Middle frontal gyrus (tissue), 1 donor: ENCODE results near the gene TMEM234.
"Not testable (repeated sequence)": the region's sequence is repeated elsewhere in the genome, so short reads cannot be mapped to it uniquely, and the experiment has no call there.

Experiments
- DNase-seq: peaks from one replicate; pipeline ENCODE4 v3.0.0-alpha.2; 2015; ENCODE audit warnings: low spot score; ENCODE audit errors: extremely low spot score

Gene TMEM234

DNA sequence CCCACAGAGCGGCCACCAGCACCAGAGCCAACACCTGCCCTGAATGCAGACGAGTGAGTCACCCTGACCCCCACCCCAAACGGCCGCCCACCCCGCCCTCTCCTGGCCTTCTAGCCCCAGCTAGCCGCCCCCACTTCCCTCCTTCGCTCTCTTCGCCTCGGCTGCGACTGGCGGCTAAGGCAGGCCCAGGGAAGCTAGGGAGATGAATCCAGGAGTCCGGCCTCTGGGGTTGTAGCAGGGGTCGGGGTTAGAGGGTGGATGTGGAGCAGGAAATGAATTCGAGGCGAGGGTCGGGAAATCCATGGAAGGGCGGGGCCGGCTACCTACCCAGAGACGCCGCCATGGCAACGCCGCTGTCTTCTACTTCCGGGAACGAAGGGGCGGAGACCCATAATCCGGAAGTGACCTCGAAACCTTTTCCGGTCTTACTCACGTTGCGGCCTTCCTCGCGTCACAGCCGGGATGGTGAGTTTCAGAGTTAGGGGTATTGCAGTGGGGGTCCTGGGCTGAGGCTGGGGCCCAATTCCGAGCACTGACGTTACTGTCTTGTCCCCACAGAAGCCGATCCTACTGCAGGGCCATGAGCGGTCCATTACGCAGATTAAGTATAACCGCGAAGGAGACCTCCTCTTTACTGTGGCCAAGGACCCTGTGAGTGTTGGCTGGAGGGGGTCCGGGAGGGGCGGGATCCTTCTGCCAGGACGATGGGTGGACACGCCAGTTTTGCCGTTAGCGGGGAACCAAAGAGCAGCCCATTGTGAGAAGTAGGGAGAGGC lies at the start of gene TMEM234, which contains the start of gene EIF3I:
Gene TMEM234 (minus strand): TSS at position 374 of the 776 bp plus-strand sequence. CDS start 31 bp downstream, at position 343.
Gene EIF3I (plus strand): TSS at position 428 of the 776 bp plus-strand sequence. CDS start 35 bp downstream, at position 463.
- DNase-seq = peak; percentile 87

DNA sequence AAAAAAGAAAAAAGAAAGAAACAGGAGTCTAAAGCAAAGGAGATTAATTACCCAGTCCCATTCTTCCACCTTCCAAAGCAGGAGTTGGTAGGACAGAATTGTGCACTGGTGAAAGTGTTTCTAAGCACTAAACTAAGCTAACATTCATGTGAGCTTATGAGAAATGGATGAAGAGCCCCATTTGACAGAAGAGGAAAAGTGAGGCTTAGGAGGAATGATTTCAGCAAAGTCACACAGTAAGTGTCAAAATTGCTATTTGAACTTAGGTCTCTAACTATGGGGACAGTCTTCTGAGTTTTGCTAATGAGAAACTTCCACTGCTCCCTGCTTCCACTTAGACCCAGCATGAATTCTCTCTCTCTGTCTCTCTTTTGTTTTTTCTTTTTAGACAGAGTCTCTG lies 47.6 kb upstream of the TMEM234 start:
- no peak for DNase-seq

DNA sequence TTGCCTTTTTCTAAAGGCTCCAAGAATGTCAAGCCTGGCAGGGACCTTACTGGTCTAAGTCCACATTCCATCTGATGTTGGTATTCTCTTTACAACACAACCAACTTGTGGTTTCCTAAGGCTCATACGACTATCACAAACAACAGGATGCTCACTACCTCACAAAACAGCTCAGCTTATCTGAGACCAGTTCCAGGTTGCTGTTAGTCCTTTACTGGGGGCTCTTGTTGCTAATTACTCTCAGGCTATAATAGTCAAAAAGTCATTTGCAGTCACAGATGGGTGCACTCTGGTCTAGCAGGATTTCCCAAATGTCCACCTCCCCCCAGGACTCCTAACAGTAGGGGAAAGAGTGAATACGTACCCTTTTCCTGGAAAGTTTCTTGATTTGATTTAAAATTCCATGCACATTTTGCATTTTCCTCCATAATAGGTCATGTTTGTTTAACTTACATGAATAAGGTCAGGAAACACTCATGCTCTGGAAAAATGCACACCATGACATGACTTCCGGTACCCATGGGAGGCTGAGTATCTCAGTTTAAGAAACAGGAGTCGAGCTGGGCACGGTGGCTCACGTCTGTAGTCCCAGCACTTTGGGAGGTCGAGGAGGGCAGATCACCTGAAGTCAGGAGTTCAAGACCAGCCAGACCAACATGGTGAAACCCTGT lies 44.9 kb upstream of the TMEM234 start:
- no peak for DNase-seq

DNA sequence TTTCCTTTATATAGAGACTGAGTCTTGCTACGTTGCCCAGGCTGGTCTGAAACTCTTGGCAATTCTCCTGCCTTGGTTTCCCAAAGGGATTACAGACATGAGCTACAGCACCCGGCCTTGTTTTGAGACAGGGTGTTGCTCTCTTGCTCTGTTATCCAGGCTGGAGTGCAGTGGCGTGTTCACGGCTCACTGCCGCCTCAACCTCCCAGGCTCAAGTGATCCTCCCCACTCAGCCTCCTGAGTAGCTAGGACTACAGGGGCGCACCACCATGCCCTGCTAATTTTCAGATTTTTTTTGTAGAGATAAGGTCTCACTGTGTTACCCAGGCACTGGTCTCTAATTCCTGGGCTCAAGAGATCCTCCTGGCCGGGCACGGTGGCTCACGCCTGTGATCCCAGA lies 43.7 kb upstream of the TMEM234 start:
- no peak for DNase-seq

DNA sequence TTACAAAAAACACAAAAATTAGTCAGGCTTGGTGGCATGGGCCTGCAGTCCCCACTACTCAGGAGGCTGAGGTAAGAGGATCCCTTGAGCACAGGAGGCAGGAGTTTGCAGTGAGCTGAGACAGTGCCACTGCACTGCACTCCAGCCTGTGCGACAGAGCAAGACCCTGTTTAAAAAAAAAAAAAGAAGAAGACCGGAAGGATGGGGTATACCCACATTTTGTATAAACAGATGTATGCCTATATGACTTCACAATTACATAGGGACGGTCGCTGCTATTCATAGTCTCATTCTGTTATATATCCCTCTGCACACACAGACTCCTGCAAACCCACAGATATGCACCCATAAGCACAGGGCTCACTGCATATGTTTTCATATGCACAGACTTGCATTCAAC lies 41.6 kb upstream of the TMEM234 start:
- no peak for DNase-seq

DNA sequence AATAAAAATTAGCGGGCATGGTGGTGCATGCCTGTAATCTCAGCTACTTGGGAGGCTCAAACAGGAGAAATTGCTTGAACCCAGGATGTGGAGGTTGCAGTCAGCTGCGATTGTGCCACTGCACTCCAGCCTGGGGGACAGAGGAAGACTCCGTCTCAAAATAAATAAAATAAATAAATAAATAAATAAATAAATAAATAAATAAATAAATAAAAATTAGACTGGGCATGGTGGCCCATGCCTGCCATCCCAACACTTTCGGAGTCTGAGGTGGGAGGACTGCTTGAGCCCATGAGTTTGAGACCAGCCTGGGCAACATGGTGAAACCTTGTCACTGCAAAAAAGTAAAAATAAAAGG lies 41.1 kb upstream of the TMEM234 start:
- DNase-seq = not testable (repeated sequence)

DNA sequence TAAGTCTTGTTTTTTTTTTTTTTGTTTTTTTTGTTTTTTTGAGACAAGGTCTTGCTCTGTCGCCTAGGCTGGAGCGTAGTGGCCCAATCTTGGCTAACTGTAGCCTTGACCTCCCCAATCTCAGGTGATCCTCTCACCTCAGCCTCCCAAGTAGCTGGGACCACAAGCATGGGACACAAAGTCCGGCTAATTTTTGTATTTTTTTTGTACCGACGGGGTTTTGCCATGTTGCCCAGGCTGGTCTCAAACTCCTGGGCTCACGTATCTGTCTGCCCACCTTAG lies 35.0 kb upstream of the TMEM234 start:
- no peak for DNase-seq

DNA sequence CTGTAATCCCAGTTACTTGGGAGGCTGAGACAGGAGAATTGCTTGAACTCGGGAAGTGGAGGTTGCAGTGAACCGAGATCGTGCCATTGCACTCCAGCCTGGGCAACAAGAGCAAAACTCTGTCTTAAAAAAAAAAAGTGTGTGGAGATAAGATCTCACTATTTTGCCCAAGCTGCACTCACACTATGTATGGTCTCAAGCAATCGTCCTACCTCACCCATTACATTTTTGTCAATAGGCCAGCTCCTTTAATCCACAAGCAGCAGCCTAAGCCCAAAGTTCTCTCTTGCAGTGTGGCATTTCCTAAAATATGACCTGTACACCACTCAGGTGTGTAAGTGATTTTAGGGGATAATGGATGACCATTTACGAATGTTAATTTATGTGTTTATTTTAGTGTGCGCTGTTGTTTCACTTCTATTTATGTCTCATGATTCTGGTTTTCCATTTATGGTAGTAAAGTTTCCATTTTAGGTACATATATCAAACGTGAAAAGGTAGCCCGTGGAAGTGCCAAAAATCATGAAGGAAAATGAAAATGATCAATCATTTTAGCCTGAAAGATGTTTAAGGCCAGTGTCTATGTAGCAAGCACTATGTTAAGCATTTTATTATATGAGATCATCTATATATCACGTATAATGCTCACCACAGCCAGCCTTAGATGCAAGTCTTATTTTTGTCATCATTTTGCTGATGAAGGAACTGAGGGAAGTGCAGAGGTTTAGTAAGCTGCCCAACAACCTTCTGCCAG lies 34.5 kb upstream of the TMEM234 start:
- no peak for DNase-seq

DNA sequence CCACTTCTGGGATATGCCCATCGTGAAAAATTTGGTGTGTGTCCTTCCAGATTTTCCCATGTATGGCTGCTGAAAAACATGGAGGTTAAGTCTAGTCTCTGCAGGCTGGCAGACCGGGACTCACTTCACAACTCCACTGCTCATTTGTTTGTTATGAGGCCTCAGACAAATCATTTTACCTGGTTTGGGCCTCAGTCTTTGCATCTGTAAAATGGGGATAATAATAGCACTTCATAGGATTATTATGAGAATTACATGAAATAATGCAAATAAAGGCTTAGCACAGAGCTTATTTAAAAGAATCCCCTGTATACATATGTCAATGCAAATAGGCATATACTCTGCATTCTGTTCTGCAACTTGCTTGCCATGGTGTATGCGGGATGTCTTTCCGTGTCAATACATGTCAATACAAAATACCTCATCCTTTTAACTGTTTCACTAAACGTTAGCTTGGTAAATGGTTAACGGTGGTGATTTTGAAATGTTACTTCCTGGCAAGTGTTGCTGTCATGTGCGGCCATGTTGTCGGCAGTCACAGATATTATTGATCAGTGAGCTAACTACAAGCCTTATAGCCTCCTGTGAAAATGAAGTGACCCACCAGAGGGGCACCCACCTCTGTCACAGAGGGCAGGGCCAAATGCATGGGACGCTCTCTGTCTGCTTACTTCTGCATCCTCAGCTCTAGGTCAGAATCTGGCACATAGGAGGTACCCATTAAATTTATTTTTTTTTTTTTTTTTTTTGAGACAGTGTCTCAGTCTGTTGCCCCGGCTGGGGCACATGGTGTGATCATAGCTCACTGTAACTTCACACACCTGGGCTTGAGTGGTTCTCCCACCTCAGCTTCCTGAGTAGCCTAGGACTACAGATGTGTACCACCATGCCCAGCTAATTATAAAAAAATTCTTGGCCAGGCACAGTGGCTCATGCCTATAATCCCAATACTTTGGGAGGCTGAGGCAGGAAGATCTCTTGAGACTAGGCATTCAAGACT lies 33.2 kb upstream of the TMEM234 start:
- DNase-seq = no peak

DNA sequence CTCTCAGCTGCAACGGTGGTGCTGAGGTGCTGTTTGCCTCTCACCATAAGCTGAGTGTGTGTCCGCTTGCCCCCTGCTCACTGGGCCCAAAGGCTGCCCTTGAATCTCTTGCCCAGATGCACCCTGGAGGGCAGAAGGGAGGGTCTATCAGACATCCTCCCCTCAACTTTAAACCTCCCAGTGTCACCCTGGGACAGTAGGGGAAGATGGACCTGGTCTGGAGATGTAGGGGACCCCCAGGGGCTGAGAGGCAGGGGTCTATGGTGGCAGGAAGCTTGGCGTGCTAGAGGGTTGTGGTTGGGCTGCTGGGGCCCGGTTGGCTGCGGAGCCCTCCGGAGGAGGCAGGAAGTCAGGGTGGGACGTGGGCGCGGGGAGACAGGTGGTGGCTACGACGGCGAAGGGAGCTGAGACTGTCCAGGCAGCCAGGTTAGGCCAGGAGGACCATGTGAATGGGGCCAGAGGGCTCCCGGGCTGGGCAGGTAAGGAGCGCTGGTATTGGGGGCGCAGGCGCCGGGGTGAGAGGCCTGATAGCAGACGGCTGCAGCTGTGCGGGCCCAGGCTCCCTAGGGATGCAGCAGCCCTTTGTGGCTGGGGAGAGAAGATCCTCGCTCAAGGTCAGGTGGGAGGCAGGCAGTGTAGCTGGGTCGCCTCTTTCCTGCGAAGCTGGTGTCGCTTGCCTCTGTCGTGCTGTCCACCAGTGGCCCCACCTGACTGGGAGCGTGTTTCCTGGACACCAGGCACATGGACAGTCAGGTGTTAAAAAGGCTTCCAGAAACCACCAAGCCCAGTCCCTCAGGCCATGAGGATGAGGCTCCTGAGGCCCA lies 29.0 kb upstream of the TMEM234 start, which contains the start of gene LCK:
Gene LCK (plus strand): TSS at position 373 of the 824 bp plus-strand sequence. CDS start 23,065 bp downstream, outside the sequence.
- DNase-seq = no peak

DNA sequence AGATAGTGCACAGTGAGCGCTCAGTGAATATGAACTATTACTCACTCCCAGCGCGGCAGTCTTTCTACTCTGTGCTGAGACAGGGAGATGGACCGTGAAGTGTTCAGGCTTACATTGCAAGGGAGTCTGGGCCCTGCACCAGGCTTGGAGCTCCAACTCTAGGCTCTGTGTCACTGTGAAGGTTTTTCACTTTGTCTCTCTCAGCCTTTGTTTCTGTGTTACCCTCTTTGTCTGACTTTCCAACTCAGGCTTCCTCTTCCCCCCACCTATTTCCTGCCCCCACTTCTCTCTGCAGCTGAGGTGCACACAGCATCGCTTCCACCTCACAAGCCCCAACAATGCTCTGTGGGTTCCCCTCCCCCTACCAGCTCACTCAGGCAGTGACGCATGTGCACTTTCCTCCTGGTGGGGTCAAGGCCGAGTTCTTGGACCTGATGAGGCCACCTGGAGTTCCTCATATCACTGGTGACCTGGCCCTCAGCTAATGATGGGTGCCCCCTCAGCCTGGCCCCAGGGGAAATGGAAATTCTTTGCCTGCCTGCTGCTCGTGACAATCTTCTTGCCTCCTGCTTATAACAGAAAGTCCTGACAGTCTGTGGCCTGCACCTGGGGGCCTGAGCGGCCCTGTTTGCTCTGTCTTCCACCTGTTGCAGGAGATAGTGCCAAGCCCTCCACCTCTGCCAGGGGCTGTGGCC lies 27.8 kb upstream of the TMEM234 start:
- DNase-seq = no peak

DNA sequence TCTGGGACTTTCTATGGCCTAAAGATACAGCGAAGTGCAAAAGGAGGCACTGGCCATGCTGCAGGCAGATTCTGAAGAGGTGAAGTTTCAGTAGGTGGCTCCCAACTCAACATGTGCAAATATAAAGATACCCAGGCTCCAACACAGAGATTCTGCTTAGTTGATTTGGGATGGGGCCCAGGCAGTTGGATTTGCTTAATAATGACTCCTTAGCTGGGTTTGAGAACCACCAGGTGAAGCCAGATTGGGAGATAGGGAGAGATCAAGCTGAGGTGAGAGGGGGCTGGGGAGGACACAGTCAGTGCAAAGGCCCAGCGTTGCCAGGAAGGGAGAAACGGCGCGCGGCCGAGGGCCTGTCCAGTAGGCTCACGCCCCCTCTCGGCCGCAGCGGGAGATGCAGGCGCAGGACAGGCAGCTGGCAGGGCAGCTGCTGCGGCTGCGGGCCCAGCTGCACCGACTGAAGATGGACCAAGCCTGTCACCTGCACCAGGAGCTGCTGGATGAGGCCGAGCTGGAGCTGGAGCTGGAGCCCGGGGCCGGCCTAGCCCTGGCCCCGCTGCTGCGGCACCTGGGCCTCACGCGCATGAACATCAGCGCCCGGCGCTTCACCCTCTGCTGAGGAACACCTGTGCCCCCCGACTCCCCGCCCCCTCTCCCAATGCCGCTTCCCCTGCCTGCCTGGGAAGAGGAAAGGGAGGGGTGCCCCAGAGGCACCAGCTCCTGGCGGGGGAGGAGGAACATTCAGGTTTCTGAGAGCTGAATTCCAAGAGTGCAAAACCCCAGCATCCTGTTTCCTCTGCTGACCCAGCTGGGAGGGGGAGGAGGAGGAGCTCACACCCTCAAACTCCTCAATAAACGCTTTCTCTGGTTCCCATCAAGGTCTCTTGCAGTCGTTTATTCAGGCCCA lies 26.1 kb upstream of the TMEM234 start:
- no peak for DNase-seq

DNA sequence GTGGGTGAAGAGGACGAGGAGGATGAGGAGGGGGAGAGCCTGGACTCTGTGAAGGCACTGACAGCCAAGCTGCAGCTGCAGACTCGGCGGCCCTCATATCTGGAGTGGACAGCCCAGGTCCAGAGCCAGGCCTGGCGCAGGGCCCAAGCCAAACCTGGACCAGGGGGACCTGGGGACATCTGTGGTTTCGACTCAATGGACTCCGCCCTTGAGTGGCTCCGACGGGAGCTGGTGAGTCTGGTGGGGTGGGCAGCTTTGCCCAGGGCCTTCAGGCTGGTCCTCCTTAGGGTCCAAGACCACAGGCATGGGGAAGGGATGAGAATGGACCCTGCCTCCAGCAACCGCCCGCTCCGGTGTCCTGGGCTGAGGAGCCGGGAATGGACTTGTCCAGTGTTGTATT lies 25.3 kb upstream of the TMEM234 start:
- DNase-seq = no peak

DNA sequence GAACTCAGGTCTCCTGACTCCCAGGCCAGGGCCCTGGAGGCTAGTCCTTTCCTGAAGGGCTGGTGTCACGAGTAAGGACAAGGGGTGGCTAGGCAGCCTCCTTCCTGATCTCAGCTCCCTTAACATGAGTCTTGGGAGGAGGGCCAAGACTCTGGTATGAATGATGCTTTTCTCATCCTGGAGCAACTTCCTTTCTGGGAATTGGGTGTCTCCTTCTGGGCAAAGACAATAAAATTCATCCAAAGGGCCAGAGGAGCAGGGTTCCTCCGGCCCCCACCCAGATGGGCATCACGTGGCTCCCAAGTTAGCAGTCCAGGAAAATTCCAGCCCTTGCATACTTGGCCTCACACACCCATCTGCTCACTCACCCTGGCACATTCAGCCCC lies 24.7 kb upstream of the TMEM234 start, which contains the start of gene FAM167B:
Gene FAM167B (plus strand): TSS at position 335 of the 386 bp plus-strand sequence. CDS start 200 bp downstream, outside the sequence.
- DNase-seq = no peak

DNA sequence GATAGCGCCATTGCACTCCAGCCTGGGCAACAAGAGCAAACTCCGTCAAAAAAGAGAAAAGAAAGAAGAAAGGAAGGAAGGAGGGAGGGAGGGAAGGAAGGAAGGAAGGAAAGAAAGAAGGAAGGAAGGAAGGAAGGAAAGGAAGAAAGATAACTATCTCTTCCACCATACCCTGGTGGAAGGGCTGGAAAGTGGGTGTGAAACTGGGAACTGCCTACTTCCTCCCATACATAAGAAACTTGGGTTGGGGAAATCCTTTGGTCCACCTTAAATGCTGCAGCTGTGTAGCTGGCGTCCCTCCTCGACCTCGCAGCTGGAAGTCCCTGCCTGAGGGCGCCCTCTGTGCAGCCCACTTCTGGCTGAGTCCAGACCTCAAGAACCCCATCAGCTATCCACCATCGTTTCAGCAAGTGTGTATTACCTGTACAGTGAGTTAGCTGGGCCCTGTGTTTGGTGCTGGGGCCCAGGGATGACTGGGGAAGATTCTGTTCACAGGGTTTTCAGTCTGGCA lies 20.2 kb upstream of the TMEM234 start:
- no peak for DNase-seq

DNA sequence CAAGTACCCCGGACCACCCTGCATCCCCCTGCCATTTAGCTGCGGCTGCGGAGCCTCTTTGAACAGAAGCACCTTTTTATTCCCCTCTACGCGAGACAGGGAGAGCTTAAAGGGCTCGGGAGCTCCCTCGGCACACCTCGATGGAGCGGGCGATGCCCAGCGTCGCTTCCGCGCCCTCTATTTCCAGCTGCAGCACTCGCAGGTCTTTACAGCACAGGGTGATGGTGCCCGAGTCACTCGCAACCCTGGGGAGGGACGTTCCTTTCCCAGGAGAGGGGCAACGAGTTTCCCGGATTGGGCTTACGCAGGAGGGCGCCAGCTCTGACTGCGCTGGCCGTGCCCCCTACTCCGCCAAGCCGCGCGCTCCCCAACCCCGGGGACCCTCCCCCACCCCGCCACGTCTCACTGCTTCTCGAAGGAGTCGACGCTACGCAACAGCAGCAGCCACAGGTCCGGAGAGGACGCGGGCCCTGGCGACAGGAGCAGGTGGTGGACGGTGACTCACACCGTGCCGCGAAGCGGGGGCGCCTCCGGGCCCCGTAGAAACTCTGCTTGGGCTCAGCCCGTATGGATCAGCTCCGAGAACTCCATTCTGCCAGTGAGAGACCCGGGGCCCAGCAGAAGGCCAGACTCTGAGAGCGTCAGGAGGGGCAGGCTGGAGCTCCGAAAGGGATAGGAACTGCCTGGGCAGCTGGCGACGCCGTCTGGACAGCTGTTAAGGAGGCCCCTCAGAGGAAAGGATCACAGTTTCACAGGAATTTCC lies 19.0 kb upstream of the TMEM234 start:
- no peak for DNase-seq
